Measurements from ENCODE around the gene P3H3.

Gene P3H3

DNA sequence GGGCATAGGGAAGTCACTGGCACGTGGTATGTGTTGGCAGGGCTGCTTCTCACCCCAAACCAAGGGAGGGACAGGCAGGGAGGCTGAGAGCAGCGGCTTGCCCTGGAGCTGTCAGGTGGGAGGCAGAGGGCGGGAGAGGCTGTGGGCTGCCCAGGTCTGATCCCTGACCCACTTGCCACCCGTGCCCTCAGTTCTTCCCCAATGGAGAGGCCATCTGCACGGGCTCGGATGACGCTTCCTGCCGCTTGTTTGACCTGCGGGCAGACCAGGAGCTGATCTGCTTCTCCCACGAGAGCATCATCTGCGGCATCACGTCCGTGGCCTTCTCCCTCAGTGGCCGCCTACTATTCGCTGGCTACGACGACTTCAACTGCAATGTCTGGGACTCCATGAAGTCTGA is 17.2 kb downstream of the P3H3 start:
- no peak overlapping the region for H3K4me3 ChIP-seq (ENCODE audit: low read length)
- H3K9ac ChIP-seq (ENCODE audit: low read length), result no peak overlapping the region
- no peak overlapping the region for H2AFZ ChIP-seq (ENCODE audit: low read length)
- H3K27ac ChIP-seq (ENCODE audit: low read length), result no peak overlapping the region
- peaks cover 15% of the 10 kb centered on the region for H3K4me1 ChIP-seq (ENCODE audit: low read length)
- peaks cover 17% of the 10 kb centered on the region for H3K79me2 ChIP-seq (ENCODE audit: low read length)
- H4K20me1 ChIP-seq (ENCODE audit: insufficient read depth, low read length), result no peaks in the 10 kb centered on the region
- H3K36me3 ChIP-seq (replicated peaks; ENCODE audit: insufficient read depth, low read length), result no peaks in the 10 kb centered on the region
- H3K9me3 ChIP-seq (replicated peaks; ENCODE audit: insufficient read depth, low read length), result no peaks in the 10 kb centered on the region
- H3K4me2 ChIP-seq (ENCODE audit: low read depth, low read length), result no peak overlapping the region
- H3F3A ChIP-seq (ENCODE audit: insufficient read depth, low read length), result no peaks in the 10 kb centered on the region
- no peaks in the 10 kb centered on the region for H3K27me3 ChIP-seq (replicated peaks; ENCODE audit: insufficient read depth, low read length)
- TF ChIP-seq EZH2phosphoT487 (IDR thresholded peaks at IDR 0.05; ENCODE audit: low read length), result no peak
- DNase-seq, result no peak
- no peaks in the 10 kb centered on the region for H3K9me2 ChIP-seq (replicated peaks; ENCODE audit: insufficient read depth, low read length)

DNA sequence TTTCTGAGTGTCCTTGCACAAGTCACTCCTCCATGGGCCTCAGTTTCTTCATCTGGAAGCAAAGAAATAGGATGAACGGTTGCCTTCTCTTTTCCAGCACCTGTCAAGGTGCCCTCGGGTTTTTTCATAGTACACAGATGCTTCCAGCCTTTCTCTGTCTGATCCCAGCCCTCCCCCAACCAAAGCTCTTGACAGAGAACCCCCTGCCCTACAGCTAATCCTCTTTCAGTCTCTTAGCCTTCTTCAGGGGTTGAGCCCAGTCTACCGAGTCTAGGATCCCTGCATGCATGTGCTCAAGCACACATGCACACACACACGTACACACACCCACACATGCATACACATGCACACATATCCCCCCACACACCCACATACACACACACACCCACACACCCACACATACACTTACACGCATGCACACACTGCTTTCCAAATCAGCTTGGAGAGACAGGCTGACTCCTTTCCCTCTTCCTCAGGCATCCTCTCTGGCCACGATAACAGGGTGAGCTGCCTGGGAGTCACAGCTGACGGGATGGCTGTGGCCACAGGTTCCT is 18.2 kb downstream of the P3H3 start:
- TF ChIP-seq, protein P1, sequence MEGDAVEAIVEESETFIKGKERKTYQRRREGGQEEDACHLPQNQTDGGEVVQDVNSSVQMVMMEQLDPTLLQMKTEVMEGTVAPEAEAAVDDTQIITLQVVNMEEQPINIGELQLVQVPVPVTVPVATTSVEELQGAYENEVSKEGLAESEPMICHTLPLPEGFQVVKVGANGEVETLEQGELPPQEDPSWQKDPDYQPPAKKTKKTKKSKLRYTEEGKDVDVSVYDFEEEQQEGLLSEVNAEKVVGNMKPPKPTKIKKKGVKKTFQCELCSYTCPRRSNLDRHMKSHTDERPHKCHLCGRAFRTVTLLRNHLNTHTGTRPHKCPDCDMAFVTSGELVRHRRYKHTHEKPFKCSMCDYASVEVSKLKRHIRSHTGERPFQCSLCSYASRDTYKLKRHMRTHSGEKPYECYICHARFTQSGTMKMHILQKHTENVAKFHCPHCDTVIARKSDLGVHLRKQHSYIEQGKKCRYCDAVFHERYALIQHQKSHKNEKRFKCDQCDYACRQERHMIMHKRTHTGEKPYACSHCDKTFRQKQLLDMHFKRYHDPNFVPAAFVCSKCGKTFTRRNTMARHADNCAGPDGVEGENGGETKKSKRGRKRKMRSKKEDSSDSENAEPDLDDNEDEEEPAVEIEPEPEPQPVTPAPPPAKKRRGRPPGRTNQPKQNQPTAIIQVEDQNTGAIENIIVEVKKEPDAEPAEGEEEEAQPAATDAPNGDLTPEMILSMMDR (IDR thresholded peaks at IDR 0.05; ENCODE audit: low read length), result no peak
- TF ChIP-seq EZH2phosphoT487 (IDR thresholded peaks at IDR 0.05; ENCODE audit: low read length) (no peak), EZH2 (optimal IDR thresholded peaks at IDR 0.05; ENCODE audit: low read depth, low read length) (no peak)
- no peak overlapping the region for H3K9ac ChIP-seq (ENCODE audit: low read length)
- no peak for DNase-seq
- no peaks in the 10 kb centered on the region for H3K27me3 ChIP-seq (replicated peaks; ENCODE audit: insufficient read depth, low read length)
- H3K36me3 ChIP-seq (replicated peaks; ENCODE audit: insufficient read depth, low read length), result no peaks in the 10 kb centered on the region
- H3K27ac ChIP-seq (ENCODE audit: low read length), result no peak overlapping the region
- H3K4me2 ChIP-seq (ENCODE audit: low read depth, low read length), result no peak overlapping the region
- no peaks in the 10 kb centered on the region for H3K9me3 ChIP-seq (replicated peaks; ENCODE audit: insufficient read depth, low read length)
- H3K4me3 ChIP-seq (ENCODE audit: low read length), result no peak overlapping the region
- H4K20me1 ChIP-seq (ENCODE audit: insufficient read depth, low read length), result no peaks in the 10 kb centered on the region
- peaks cover 2% of the 10 kb centered on the region; the same call in 1 of the 2 replicates for H3F3A ChIP-seq (ENCODE audit: insufficient read depth, low read length)
- H3K79me2 ChIP-seq (ENCODE audit: low read length), result peaks cover 24% of the 10 kb centered on the region
- peaks cover 16% of the 10 kb centered on the region for H3K4me1 ChIP-seq (ENCODE audit: low read length)
- no peak overlapping the region for H2AFZ ChIP-seq (ENCODE audit: low read length)
- no peaks in the 10 kb centered on the region for H3K9me2 ChIP-seq (replicated peaks; ENCODE audit: insufficient read depth, low read length)

DNA sequence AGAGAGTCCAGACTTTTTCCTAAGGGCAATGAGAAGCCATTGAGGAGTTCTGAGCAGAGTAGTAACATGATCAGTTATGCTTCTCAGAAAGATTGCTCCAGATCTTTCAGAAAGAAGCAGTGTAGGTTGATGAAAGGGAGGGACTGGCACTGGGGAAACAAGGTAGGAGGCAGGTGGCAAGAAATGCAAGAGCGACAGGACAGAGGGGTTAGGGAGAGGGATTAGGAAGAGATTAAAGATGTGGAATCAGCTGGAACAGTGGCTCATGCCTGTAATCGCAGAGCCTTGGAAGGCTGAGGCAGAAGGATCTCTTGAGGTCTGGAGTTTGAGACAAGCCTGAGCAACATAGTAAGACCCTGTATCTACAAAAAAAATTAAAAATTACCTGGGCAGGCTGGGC is 19.5 kb downstream of the P3H3 start:
- Histone ChIP-seq H3K27ac (ENCODE audit: low read length) (no peak overlapping the region), H3K9ac (ENCODE audit: low read length) (no peak overlapping the region), H3K9me3 (replicated peaks; ENCODE audit: insufficient read depth, low read length) (no peaks in the 10 kb centered on the region), H2AFZ (ENCODE audit: low read length) (no peak overlapping the region), H3K36me3 (replicated peaks; ENCODE audit: insufficient read depth, low read length) (no peaks in the 10 kb centered on the region), H3K4me1 (ENCODE audit: low read length) (peaks cover 16% of the 10 kb centered on the region), H3K4me3 (ENCODE audit: low read length) (no peak overlapping the region), H4K20me1 (ENCODE audit: insufficient read depth, low read length) (no peaks in the 10 kb centered on the region), H3K9me2 (replicated peaks; ENCODE audit: insufficient read depth, low read length) (no peaks in the 10 kb centered on the region), H3K27me3 (replicated peaks; ENCODE audit: insufficient read depth, low read length) (no peaks in the 10 kb centered on the region), H3K4me2 (ENCODE audit: low read depth, low read length) (no peak overlapping the region), H3F3A (ENCODE audit: insufficient read depth, low read length) (peaks cover 6% of the 10 kb centered on the region; the same call in 1 of the 2 replicates), H3K79me2 (ENCODE audit: low read length) (peaks cover 24% of the 10 kb centered on the region)
- TF ChIP-seq EZH2 (optimal IDR thresholded peaks at IDR 0.05; ENCODE audit: low read depth, low read length) (no peak), EZH2phosphoT487 (IDR thresholded peaks at IDR 0.05; ENCODE audit: low read length) (no peak)
- TF ChIP-seq, protein P1 (IDR thresholded peaks at IDR 0.05; ENCODE audit: low read length), result no peak
- no peak for DNase-seq

DNA sequence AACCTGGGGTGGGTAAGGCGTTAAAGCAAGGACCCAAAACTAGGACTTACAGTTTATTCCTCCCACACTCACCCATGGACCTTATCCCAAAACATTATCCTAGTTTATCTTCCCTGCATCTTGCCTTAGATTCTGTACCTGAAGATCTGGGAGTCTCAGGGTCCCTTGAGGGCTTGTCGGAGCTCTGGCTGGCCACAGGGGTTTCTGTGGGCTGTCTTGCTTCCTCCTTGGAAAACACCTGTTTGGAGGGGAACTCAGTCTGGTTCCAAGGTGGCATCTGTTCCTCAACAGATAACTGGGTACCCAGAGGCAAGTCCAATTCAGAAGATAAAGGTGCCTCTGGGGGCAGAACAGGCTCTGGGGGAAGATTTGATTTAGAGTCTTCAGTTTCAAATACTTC is 21.2 kb downstream of the P3H3 start:
- peaks cover 10% of the 10 kb centered on the region for H3F3A ChIP-seq (ENCODE audit: insufficient read depth, low read length)
- H2AFZ ChIP-seq (ENCODE audit: low read length), result no peak overlapping the region
- H3K27ac ChIP-seq (ENCODE audit: low read length), result no peak overlapping the region
- H4K20me1 ChIP-seq (ENCODE audit: insufficient read depth, low read length), result no peaks in the 10 kb centered on the region
- H3K9me3 ChIP-seq (replicated peaks; ENCODE audit: insufficient read depth, low read length), result no peaks in the 10 kb centered on the region
- DNase-seq, result no peak
- H3K9ac ChIP-seq (ENCODE audit: low read length), result peak overlapping the region; percentile 63; the same call in 1 of the 2 replicates
- H3K4me2 ChIP-seq (ENCODE audit: low read depth, low read length), result peak overlapping the region; percentile 97; the same call in 1 of the 2 replicates
- H3K79me2 ChIP-seq (ENCODE audit: low read length), result peaks cover 40% of the 10 kb centered on the region
- no peaks in the 10 kb centered on the region for H3K9me2 ChIP-seq (replicated peaks; ENCODE audit: insufficient read depth, low read length)
- H3K4me1 ChIP-seq (ENCODE audit: low read length), result peaks cover 28% of the 10 kb centered on the region
- H3K4me3 ChIP-seq (ENCODE audit: low read length), result no peak overlapping the region
- TF ChIP-seq, protein P1 (IDR thresholded peaks at IDR 0.05; ENCODE audit: low read length), result no peak
- no peak for TF ChIP-seq EZH2phosphoT487 (IDR thresholded peaks at IDR 0.05; ENCODE audit: low read length)
- H3K36me3 ChIP-seq (replicated peaks; ENCODE audit: insufficient read depth, low read length), result no peaks in the 10 kb centered on the region
- H3K27me3 ChIP-seq (replicated peaks; ENCODE audit: insufficient read depth, low read length), result no peaks in the 10 kb centered on the region
